ENCODE measurements around the gene HRH4.
A peak's percentile ranks its signal among the peaks of the same experiment; 100 is the strongest.

The HRH4 gene

DNA sequence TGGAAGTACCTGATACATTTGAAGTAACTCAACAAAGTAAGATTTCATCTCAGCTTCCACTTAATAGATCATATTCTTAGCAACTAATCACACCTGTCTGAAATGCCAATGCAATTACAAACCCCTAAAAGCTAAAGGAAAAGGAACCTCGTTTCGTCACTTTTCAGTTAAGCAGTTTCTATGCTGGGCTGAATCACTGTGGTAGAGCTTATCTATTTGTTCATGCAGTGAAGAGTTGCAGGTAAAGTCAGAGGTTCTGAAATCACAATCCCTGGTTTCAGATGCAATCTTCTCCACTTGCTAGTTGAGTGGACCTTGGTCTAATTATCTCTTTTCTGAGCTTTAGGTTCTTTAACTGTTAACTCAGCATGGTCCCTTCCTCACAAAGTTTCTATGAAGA lies 6.3 kb downstream of the HRH4 start:
- DNase-seq (ENCODE audit: low spot score) = no peak

DNA sequence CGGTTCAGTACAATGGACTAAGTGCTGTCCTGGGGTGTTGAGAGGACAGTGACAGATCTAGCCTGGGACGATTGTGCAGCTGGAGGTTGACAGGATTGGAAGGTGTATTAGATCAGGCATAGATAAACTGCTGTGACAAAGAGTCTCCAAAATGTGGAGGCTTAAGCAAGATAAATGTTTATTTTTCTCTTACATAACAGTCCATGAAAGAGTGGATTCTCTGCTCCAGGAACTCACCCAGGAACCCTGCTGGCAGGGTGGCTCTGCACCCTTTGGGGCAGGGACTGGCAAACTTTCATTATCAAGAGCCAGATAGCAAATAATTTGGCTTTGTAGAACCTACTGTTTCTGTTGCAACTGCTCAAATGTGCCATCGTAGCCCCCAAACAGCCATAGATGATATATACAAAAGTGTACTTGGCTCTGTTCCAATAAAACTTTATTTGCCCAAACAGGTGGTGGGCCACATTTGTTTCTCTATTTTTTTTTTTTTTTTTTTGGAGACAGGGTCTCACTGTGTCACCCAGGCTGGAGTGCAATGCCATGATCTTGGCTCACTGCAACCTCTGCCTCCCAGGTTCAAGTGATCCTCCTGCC lies 9.7 kb downstream of the HRH4 start:
- DNase-seq (ENCODE audit: low spot score) = no peak

DNA sequence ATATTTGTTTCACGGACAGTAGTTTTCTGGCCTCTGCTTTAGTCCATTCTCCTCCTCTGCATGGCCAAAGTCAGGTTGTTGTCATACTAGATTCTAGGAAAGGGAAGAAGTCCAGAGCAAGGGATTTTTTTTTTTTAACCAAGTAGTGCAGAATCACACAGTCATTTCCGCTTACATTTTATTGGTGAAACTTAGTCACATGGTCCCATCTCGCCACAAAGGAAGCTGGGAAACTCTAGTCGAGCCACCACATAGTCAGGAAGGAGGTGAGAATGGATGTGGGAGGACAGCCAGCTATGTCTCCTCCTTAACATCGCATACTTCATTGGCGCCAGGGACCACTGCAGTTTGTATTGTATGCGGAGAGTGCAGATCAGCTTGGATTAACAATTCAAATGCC lies 10.4 kb downstream of the HRH4 start:
- DNase-seq (ENCODE audit: low spot score) = no peak

DNA sequence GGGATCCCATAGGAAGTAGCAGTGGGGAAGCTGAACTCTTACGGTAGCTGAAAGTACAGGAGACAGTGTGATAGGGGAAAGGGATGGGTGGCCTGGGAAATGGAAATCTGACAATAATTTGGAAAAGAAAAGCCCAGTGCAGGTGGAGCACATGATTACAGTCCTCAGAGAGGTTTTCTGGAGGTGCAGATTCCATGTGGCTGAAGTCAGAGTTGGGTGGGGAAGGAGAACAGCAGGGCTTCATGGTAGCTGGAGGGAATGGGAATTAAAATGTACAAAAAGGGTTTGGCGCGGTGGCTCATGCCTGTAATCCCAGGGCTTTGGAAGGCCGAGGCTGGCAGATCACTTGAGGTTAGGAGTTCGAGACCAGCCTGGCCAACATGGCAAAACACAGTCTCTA lies 12.2 kb downstream of the HRH4 start:
- no peak for DNase-seq (ENCODE audit: low spot score)

DNA sequence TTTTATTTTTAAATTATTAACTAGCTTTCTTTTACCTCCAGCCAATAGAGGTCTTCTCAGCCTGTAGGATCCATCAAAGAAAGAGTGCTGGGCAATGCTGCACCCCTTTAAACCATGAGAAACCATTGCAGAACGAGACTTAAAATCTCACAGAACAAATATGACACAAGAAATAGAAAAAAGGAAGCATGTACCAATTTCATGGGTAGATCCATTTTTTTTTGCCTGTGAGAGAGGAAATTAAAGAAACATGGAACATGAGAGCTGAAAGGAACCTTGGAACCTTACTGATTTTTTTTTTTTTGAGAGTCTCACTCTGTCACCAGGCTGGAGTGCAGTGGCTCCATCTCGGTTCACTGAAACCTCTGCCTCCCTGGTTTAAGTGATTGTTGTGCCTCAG lies 14.0 kb downstream of the HRH4 start:
- DNase-seq (ENCODE audit: low spot score) = no peak

DNA sequence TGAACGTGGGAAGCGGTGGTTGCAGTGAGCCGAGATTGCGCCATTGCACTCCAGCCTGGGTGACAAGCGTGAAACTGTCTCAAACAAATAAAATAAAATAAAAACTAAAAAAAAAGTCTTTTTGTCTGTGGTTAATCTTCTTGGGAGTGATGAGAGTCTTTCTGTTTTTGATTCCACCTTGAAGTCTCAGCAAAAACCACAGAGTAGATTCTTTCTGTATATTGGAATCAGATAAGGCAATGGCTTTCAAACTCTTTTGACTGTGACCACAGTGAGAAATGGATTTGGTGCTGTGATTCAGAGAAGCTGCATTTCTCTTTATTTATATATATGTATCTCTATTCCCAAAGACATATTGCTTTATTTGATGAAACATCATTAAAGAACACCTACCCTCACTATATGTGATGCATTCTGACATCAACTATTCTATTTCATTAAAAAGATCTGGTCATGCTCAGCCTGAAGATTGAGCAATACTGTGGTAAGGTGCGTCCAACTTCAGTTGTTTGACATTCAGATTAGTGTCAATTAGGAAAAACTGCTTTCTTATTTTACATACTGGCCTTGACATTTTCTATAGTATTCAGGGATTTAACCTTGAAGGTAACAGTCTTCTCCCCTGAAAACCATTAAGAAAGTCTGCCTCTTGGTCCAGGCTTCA lies 15.6 kb downstream of the HRH4 start:
- DNase-seq (ENCODE audit: low spot score) = no peak

DNA sequence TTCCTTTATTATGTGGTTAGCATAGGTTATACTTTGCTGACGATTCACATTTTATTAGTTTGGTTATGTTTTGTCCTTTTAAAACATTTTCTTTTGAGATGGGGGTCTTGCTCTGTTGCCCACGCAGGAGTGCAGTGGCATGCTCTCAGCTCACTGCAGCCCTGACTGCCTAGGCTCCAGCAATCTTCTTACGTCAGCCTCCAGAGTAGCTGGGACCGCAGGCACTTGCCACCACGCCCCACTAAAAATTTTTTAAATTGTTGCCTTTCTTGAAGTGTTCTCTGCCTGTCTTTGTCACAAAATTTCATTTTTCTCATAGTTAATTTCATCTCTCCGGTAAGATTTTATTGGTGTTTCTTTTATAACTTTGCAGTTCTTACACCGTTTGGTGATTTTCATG lies 18.9 kb downstream of the HRH4 start:
- no peak for DNase-seq (ENCODE audit: low spot score)

DNA sequence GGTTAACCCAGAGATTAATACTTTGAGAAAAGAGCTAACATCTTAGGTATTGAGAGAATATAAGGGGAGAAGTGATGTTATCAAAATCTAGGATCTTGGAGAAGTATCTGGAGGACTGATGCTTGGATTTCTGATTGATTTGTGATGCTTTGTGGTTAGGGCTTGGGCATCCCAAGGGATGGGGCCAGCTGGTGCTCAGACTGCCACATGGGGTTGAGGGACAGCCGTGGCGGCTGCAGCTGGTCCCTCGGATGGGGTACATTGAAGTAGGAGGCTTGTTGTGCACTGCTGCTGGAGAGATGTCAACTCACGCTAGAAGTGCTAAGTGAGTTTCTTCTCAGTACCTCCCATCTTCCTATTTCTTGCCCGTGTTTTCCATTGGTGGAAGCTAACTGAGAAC lies 22.4 kb downstream of the HRH4 start:
- no peak for DNase-seq (ENCODE audit: low spot score)

DNA sequence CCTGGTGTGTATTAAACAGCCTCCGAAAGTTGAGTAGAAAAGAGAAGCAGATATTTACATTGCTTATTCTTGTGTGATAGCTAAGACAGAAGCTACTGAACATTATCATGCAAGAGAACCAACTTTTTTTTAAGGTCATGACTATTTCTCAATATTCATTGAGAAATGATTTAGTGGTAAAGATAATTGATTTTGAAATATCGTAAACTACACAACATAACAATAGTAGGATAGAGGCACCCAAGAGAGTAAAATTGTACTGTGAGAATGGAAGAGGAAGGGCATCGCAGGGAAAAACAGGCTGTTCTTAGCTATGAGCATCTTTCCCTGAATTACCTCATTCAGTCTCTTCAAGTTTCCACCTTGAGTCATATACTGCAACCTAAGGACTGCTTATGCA lies 25.2 kb downstream of the HRH4 start:
- DNase-seq (ENCODE audit: low spot score) = no peak

DNA sequence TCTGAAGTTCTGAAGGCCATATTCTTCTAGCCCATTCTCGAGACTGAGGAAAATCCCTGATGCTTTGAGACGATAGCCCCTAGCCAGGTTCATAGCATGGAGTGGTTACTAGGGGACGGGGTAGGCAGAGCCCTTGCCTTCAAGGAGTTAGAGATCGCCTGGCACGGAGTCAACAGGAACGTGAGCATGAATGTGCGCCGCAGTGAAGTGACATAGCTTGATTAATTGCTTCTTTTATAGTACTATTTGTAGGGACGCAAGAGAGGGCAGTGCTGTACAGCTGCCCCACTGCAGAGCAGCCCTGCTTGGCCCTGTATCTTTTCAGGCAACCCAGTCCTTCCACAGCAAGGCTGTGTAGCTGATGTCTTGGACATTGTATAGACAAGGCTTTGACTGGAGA lies 26.2 kb downstream of the HRH4 start:
- DNase-seq (ENCODE audit: low spot score) = no peak

DNA sequence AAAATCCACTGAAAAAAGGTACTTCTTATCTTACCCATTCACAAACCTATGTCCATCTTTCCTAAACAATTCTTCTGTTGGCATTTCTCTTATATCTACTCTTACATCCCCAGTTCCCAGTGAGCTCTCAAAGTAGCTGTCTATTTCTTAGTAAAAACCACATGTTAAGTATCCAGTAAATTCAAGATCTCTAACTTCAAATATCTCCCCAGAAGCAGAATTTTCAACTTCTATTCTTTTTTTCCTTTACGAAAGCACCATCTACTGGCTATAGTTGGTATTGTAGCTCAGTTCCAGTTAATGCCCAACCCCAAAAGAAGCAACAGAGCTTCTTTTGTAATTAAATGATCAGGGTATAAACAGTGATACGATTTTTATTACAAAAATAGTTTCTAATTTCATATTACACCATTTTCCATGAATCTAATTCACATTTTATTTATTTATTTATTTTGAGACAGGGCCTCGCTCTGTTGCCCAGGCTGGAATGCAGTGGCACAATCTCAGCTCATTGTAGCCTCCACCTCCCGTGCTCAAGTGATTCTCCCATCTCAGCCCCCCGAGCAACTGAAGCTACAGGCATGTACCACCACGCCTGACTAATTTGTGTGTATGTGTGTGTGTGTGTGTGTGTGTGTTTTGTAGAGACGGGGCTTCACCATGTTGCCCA lies 28.5 kb downstream of the HRH4 start:
- DNase-seq (ENCODE audit: low spot score) = peak; percentile 58

DNA sequence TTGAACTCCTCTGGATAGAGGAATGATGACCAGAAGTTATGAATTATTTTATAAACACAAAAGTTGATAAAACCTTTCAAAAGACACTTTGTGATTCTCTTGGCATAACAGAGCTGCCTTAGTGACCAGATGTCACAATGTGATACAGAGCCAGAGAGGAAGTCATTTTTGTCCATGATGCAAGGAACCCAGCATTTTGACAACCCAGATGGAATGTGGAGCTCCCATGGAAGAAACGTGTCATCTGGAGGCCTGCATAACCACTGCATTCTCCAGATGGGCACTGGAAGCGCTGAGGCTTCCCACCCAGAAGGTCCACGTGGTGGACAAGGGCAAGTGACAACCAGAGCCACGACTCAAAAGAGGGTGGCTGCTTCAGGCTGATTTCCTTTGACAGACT lies 30.1 kb downstream of the HRH4 start:
- DNase-seq (ENCODE audit: low spot score) = no peak

DNA sequence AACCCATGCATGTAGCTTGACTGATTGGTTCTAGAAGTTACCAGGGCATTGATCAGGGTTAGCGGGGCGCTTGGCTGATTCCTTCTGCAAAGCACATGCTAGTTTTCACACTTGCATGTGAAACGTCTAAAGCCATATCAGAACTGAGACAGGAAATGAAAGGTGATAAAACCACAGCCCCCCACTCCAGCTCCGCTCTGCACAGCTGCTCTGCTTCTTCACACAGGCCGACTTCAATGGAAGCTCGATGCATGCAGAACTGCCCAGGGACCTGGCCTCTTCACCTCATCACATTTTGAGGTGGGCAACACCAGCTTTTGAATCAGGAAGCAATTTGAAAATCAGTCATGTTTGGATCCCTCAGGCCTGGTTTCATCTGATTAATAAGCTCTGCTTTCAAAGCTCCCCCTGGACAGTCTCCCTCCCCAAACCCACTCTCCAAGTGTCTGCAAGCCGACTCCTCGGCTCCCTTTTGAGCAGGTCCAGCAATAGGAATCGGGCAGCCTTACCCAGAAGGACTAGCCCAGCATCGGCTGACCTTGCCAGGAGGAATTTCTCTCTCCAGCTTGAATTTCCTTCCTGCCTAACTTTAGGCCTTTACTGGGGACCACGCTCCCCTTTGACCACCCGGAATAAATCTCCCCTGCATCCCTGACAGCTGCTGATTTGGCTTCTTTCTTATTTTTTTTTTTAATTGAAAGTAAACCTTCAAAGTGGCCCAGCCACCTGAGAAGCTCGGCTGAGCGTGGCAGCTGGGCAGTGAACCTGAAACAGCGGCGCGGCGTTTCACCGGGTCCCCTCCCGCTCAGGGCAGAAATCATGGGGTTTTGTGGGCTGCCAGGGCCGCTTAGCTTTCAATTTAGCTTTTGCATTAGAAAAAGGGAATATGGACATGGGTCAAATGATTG lies 31.7 kb downstream of the HRH4 start:
- no peak for DNase-seq (ENCODE audit: low spot score)

DNA sequence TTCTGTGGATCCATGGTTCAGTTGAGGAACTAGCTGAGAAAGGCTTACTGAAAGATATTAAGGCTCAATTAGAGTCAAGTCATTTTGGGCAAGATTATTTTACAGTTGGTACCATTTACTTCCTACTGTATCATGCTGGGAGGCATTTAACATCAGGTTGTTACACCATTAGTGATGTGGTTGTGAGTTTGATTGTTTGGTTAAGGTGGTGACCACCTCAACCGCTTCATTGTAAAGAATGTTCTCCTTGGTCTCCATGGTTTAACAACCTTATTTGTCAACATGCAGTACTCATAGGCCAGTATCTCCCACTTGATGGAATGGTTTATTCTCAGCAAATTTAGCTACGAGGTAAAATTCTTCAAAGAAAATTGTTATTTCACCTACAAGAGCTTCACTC lies 34.1 kb downstream of the HRH4 start:
- no peak for DNase-seq (ENCODE audit: low spot score)

DNA sequence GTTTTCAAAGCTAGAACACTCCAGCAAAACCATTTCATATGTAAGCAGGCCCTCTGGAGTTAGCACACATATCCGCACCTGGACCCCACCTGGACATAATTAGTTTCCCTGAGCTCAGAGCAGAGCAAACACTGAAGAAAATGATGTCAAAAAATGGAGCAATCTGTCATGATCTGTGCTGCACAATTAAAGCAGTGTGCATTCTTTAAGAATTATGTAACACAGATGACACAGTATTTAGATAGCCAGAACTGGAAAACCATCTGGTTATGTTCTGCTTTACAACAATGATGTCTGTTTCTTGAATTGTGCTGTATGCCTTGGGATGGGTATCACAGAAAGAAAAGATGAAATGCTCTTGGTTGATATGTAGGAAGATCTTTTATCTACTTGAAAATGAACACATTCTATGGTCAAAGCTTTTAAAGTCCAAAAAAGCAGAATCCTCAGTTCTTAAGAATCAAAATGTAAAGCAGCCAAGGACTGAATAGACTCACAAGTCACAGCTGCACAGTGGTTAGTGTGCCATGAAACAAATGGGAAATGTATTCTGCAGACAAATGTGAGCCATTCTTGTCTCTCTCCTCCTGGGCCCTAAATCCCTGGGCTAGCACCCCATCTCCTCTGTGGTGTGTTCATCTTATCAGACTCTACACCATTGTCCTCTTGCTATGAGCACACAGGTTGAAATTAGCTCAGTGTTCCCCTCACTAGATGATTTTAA lies 36.8 kb downstream of the HRH4 start:
- no peak for DNase-seq (ENCODE audit: low spot score)

DNA sequence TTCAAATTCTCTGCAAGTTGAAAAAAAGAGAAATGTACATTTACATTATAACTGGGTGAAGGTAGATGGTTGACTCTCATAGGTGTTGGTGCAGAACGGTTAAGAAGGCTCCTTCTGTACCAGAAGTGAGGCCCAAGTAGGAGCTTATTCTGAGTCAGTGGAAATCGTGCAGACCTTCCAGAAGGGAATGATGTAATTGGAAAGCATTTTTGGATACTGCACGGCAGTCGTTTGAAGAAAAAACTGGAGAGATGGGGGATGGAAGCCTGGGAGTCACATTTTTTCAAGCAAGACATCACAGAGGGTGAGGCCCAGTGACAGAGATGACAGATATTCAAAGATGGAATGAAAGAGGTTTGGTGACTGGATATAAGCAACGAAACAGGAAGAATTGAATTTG lies 39.4 kb downstream of the HRH4 start:
- no peak for DNase-seq (ENCODE audit: low spot score)

DNA sequence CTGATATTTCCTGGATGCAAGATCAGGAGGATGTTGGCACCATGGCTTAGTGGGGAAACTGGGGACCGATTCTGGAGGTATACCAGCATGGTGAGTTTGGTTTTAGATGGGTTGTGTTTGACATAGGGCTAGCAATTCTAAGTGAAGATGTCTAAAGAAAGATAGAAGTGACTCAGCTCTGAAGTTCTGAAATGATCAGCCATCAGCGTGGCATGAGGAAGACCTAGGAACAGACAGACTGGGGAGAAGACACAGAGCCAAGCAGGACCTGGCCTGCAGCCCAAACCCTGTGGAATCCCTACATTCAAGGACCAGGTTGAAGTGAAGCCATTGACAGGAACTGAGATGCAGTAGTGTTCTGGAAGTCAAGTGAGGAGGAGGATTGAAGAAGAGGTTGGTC lies 39.8 kb downstream of the HRH4 start:
- DNase-seq (ENCODE audit: low spot score) = no peak

DNA sequence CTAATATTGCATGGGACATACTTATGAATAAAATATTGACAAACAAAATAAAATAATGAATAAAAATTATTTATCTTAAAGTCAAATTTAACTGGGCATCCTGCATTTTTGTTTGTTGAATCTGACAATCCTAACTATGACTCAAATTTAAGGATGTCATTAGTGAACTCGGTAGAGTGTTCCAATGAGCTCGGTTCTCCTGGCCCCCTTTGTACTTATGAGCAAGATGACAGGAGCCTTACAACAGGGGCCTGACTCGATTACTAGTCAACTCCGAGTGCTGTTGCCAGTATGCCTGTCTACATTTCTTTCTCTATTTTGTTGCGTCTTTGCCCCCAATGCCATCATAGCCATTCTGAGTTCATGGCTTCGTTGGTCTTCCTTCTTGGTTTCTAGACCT lies 40.3 kb downstream of the HRH4 start:
- no peak for DNase-seq (ENCODE audit: low spot score)

DNA sequence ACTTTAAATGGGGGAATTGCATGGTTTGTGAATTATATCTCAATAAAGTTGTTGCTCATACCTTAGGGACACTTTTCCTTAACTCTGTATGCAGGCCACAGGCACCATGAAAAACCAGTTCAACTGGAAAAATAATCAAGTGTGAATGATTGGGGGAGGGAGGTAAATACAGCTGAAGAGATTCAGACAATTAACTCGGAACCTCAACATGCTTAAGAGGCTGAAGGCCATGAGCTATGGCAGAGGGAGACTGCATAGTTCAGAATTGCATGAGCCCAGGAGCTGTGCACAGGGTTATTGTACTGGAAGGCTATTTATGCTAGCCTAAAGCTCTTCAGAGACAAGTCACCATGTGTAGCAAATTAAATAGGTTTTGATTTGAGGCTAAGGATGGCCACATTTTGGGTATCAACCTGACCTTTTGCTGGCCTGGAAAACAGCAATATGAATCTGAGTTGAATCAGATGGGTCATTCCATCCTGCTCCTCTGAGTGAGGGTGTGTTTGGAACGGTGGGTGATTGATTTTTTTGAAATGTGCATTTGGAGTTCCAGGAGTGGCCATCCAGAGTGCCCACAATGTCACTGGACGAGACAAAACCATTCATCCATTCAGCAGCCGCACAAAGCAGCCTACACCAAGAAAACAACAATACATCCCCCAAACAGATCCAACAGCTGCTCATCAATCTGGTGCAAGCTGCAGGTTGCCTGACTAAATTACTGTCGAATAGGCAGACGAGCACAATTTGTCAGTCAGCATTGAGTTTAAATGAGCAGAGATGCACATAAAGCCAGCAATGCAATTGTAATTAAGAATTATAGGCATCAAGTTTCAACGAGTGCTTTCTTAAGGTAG lies 42.5 kb downstream of the HRH4 start:
- DNase-seq (ENCODE audit: low spot score) = no peak

DNA sequence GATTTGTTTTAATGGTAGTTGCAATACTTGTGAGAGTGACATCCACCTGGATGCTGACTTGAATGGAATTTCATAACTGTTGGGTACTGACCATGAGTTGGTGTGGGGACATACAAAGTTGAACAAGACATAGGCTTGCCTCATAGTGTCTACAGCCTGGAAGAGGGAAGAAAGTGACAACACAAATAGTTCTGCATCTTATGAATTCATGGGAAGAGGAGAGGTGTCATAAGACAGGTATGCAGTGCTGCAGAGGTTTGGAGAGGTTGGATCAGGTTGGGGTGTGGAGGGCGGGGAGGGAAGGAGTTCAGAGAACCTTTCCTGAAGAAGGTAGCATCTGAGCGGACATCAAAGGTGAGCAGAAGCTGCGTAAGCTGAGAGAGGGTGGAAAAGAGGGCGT lies 44.0 kb downstream of the HRH4 start:
- no peak for DNase-seq (ENCODE audit: low spot score)

DNA sequence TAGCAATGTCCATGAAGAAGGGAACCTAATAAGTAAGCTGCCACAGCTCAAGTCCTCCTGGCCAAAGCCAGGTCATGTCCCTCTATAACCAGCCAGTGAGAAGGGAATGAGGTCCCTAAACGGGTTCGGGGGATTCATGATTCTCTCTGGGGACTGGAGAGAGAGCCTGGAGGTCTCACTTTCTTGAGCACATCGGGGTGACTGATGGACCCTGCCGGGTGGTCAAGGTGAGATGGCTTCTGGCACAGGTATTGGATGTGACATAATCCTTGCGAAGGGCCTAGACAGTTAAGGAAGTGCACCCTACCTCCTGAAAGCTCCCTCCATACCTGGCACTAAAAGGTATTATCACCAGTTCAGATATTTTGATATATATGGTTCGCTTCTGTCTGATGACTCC lies 45.7 kb downstream of the HRH4 start:
- DNase-seq (ENCODE audit: low spot score) = no peak
